ENCODE results near the gene P4HTM. TPM values are rescaled to one million over a fixed set of nuclear protein-coding genes. Genes with fewer than 3 reads are reported as not detected.
A peak's percentile ranks its signal among the peaks of the same experiment; 100 is the strongest.

P4HTM gene
- total RNA-seq, 1 donor from 2014 or later = 34.4 TPM

- intact Hi-C loops (cut with micrococcal nuclease) = no loop called here
- POLR2A ChIA-PET = no interaction called here
- no peak overlapping the region for H3K4me3 Mint-ChIP-seq
These were observed 7.4 kb upstream of the P4HTM start for GRCh38 chr3:48982686-48983085.

GRCh38 chr3:48983096-48983495 lies 6.9 kb upstream of the P4HTM start:
- no peak overlapping the region for H3K27ac Mint-ChIP-seq
- intact Hi-C loops (cut with micrococcal nuclease) = no loop called here
- H3K27me3 Mint-ChIP-seq = no peaks in the 10 kb centered on the region
- ATAC-seq (ENCODE audit: low read depth) = no peak
- peaks cover 2% of the 10 kb centered on the region for H3K4me1 Mint-ChIP-seq
- no peak for TF ChIP-seq CTCF (IDR thresholded peaks at IDR 0.05)
- H3K9me3 Mint-ChIP-seq = no peaks in the 10 kb centered on the region
- H3K4me3 Mint-ChIP-seq = no peak overlapping the region
- CTCF ChIA-PET = no interaction called here
- peaks cover 68% of the 10 kb centered on the region for H3K36me3 Mint-ChIP-seq (ENCODE audit: low read depth)
- POLR2A ChIA-PET = no interaction called here
- DNase-seq = no peak

More at GRCh38 chr3:48982686-48983085, 7.4 kb upstream of the P4HTM start:
- H3K27ac Mint-ChIP-seq = no peak overlapping the region
- TF ChIP-seq CTCF (IDR thresholded peaks at IDR 0.05) = no peak
- DNase-seq (no peak), ATAC-seq (ENCODE audit: low read depth) (no peak)
- no peaks in the 10 kb centered on the region for H3K27me3 Mint-ChIP-seq
- H3K36me3 Mint-ChIP-seq (ENCODE audit: low read depth) = peaks cover 72% of the 10 kb centered on the region
- no peaks in the 10 kb centered on the region for H3K4me1 Mint-ChIP-seq
- H3K9me3 Mint-ChIP-seq = no peaks in the 10 kb centered on the region
- CTCF ChIA-PET = no interaction called here

GRCh38 chr3:48984663-48985062 lies 5.4 kb upstream of the P4HTM start:
- peaks cover 59% of the 10 kb centered on the region for H3K36me3 Mint-ChIP-seq (ENCODE audit: low read depth)
- ATAC-seq (ENCODE audit: low read depth) = no peak
- ChIA-PET POLR2A (interaction anchor here (1.0 kb wide), 1 partner anchor 34 kb away, joined by 3 read pairs; the partner anchor contains the start of gene DALRD3), CTCF (interaction anchor here (1.1 to 1.4 kb wide), 2 partner anchors 45 to 170 kb away, joined by 3 read pairs; no protein-coding TSS in a partner anchor)
- intact Hi-C loops (cut with micrococcal nuclease) = no loop called here
- no peaks in the 10 kb centered on the region for H3K27me3 Mint-ChIP-seq
- H3K27ac Mint-ChIP-seq = no peak overlapping the region
- H3K9me3 Mint-ChIP-seq = no peaks in the 10 kb centered on the region
- DNase-seq = no peak
- TF ChIP-seq CTCF (IDR thresholded peaks at IDR 0.05) = no peak
- H3K4me3 Mint-ChIP-seq = no peak overlapping the region
- H3K4me1 Mint-ChIP-seq = peaks cover 11% of the 10 kb centered on the region

GRCh38 chr3:48985831-48986376 lies 4.1 kb upstream of the P4HTM start:
- Mint-ChIP-seq H3K27me3 (no peaks in the 10 kb centered on the region), H3K9me3 (no peaks in the 10 kb centered on the region), H3K27ac (no peak overlapping the region), H3K4me1 (peaks cover 18% of the 10 kb centered on the region), H3K36me3 (ENCODE audit: low read depth) (peaks cover 51% of the 10 kb centered on the region), H3K4me3 (no peak overlapping the region)
- DNase-seq (no peak), ATAC-seq (ENCODE audit: low read depth) (no peak)
- intact Hi-C loops (cut with micrococcal nuclease) = no loop called here
- TF ChIP-seq CTCF (IDR thresholded peaks at IDR 0.05) = no peak
- ChIA-PET CTCF (interaction anchor here (1.2 to 5.0 kb wide), 4 partner anchors 21 to 171 kb away, joined by 3 to 57 read pairs (median 47); partner anchors contain the start of genes DALRD3, QRICH1 and WDR6), POLR2A (interaction anchor here (1.4 kb wide), 1 partner anchor 36 kb away, joined by 4 read pairs; the partner anchor contains the start of gene NDUFAF3)

- no peaks in the 10 kb centered on the region for H3K9me3 Mint-ChIP-seq
- ChIA-PET CTCF (interaction anchor here (1.5 to 5.0 kb wide), 8 partner anchors 16 to 459 kb away, joined by 5 to 57 read pairs (median 14); partner anchors contain the start of genes DALRD3, IMPDH2, NDUFAF3 and QRICH1), POLR2A (interaction anchor here (0.7 to 5.1 kb wide), 10 partner anchors 17 to 715 kb away, joined by 3 to 58 read pairs (median 6); partner anchors contain the start of genes ARIH2, DALRD3, IMPDH2 and NDUFAF3)
- no peak for TF ChIP-seq CTCF (IDR thresholded peaks at IDR 0.05)
- H3K4me3 Mint-ChIP-seq = peak overlapping the region; percentile 92
- no peaks in the 10 kb centered on the region for H3K27me3 Mint-ChIP-seq
- peaks cover 20% of the 10 kb centered on the region for H3K36me3 Mint-ChIP-seq (ENCODE audit: low read depth)
- ATAC-seq (ENCODE audit: low read depth) = no peak
- peaks cover 28% of the 10 kb centered on the region for H3K4me1 Mint-ChIP-seq
- no peak for DNase-seq
- intact Hi-C loops (cut with micrococcal nuclease) = loop anchor here (1.0 kb wide), 1 partner anchor 25 kb away; no protein-coding TSS in a partner anchor
- H3K27ac Mint-ChIP-seq = peak overlapping the region; percentile 83
These were observed 780 bp upstream of the P4HTM start for GRCh38 chr3:48989126-48989795.

Measured in activated B cell treated with CpG ODN at 0.5 μM for 24 hours (primary cell).